GM18867 (cell line): Measurements from ENCODE around the gene CACNG6.

Experiments used
- ATAC-seq: cut with Tn5 transposase; IDR thresholded peaks from one replicate; pipeline ENCODE4 v1.9.1; 2021; ENCODE audit warnings: mild to moderate bottlenecking, moderate library complexity; ENCODE audit not compliant: unreplicated experiment

CACNG6 gene

GRCh38 chr19:54041969-54042606 lies 50.7 kb downstream of the CACNG6 start:
- no peak for ATAC-seq

- no peak for ATAC-seq
Observed at GRCh38 chr19:54042989-54043388, 51.6 kb downstream of the CACNG6 start.

DNA sequence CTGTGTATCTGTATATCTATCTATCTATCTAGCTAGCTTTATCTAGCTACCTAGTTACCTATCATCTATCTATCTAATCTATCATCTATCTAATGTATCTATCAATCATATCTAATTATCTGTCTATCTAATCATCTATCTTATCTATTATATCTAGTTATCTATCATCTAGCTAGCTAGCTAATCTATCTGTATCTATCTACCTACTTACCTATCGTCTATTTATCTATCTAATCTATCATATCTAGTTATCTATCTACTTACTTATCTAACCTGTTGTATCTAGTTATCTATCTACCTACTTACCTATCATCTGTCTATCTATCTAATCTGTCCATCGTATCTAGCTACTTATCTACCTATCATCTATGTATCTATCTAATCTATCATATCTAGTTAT lies 54.3 kb downstream of the CACNG6 start:
- no peak for ATAC-seq

DNA sequence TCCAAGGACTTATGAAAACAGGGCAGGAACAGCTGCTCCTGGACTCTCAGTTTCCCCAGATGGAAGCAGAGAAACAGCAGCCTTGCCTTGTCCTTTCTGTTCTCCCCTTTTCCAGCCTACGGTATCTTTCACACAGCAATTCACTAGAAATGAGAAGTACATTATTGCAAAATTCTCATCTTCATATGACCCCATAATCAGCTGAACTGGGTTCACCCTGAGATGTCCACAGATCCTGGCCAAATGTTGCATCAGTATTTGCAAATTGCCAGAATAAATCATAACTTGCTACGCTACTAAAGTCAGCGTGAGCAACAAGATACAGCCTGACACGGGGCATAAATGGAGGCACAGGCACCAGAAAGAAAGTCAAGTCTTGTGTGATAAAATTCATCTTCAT lies 56.2 kb downstream of the CACNG6 start:
- no peak for ATAC-seq
